ENCODE data around the gene FAM20A. TPM values are rescaled to one million over a fixed set of nuclear protein-coding genes. Genes with fewer than 3 reads are reported as not detected.

FAM20A gene
- total RNA-seq, 1 experiment from 2014 or later = not detected

DNA sequence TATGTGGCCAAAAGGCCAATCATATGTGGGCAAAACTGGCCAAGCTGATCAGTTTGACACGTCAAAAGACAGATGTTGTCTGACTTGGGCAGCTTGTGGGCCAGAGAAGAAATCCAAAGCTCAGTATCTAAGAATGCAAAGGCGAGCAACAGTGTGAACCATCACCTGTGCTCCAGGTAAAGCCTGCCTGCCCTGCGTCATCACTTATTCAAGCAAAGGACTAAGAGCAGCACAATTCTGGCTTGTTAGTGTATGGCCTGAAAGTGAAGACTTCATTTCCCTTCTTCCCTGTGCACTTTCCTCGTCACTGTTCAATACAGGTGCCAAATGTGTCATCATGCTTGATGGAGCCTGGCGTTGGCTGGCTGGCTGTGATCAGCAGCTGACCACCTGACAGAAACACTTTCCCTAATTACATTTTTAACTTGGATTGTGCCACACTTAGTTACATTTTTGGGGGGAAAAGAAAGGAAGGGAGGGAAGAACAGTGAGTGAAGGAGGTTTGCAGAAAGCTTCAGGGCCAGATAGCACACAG is 4.7 kb downstream of the FAM20A start (continued):
- TF ChIP-seq, protein P1, sequence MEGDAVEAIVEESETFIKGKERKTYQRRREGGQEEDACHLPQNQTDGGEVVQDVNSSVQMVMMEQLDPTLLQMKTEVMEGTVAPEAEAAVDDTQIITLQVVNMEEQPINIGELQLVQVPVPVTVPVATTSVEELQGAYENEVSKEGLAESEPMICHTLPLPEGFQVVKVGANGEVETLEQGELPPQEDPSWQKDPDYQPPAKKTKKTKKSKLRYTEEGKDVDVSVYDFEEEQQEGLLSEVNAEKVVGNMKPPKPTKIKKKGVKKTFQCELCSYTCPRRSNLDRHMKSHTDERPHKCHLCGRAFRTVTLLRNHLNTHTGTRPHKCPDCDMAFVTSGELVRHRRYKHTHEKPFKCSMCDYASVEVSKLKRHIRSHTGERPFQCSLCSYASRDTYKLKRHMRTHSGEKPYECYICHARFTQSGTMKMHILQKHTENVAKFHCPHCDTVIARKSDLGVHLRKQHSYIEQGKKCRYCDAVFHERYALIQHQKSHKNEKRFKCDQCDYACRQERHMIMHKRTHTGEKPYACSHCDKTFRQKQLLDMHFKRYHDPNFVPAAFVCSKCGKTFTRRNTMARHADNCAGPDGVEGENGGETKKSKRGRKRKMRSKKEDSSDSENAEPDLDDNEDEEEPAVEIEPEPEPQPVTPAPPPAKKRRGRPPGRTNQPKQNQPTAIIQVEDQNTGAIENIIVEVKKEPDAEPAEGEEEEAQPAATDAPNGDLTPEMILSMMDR (IDR thresholded peaks at IDR 0.05 in 2 of 3, conservative IDR thresholded peaks at IDR 0.05 in 1 of 3; ENCODE audit: borderline replicate concordance in 1 of 3, insufficient read depth in 1 of 3, low read depth in 2 of 3, low read length in 2 of 3) = no peak
- no peak for TF ChIP-seq CBX3 (IDR thresholded peaks at IDR 0.05; ENCODE audit: low read depth)
- TF ChIP-seq EGR1 (IDR thresholded peaks at IDR 0.05; ENCODE audit: low read depth) = no peak

DNA sequence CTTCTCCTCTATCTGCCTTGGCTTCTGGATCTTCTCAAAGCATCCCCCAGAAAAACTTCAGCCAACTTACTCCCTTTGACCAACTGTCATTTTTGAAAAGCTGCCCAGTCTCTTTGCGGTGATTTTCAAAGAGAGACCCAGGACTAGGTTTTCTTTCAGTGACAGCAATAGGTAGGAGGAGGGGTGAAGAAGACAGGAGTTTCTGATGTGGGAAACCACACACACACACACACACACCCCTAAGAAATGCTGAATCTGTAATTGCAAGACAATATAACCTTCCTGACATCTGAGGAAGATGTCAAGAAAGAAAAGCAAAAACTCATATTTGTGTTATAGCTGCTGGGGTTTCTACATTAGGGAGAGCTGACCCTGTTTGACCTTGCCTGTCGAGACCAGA is 5.2 kb downstream of the FAM20A start:
- Histone ChIP-seq H3K79me2 (ENCODE audit: insufficient read depth, low read length) (no peaks in the 10 kb centered on the region), H4K20me1 (ENCODE audit: insufficient read depth) (no peaks in the 10 kb centered on the region), H3K36me3 (ENCODE audit: control insufficient read depth in 1 of 2, insufficient read depth in 2 of 2, low read length in 2 of 2) (no peaks in the 10 kb centered on the region), H3K27me3 (ENCODE audit: insufficient read depth, low read length) (no peaks in the 10 kb centered on the region), H3K27ac (ENCODE audit: low read depth, low read length) (no peak overlapping the region), H3K4me3 (replicated peaks in 1 of 2; ENCODE audit: low read depth in 1 of 2, low read length in 2 of 2) (no peak overlapping the region), H3K9ac (ENCODE audit: low read length) (no peak overlapping the region), H3K4me1 (ENCODE audit: control insufficient read depth in 1 of 2, insufficient read depth in 2 of 2, low read length in 2 of 2) (no peaks in the 10 kb centered on the region), H3K9me3 (ENCODE audit: control insufficient read depth in 1 of 2, insufficient read depth in 1 of 2, low read depth in 1 of 2, low read length in 2 of 2) (no peaks in the 10 kb centered on the region), H2AFZ (ENCODE audit: low read depth, low read length, poor library complexity, severe bottlenecking) (no peak overlapping the region), H3K4me2 (ENCODE audit: low read length) (no peak overlapping the region), H3K9me2 (ENCODE audit: insufficient read depth) (no peaks in the 10 kb centered on the region)
- DNase-seq (ENCODE audit: low read depth, low spot score) = no peak
- CTCF ChIA-PET = no interaction called here
- no peak for ATAC-seq
- intact Hi-C loops (cut with micrococcal nuclease) = no loop called here
- POLR2A ChIA-PET = no interaction called here
- TF ChIP-seq, protein P2, sequence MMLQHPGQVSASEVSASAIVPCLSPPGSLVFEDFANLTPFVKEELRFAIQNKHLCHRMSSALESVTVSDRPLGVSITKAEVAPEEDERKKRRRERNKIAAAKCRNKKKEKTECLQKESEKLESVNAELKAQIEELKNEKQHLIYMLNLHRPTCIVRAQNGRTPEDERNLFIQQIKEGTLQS (IDR thresholded peaks at IDR 0.05) = no peak
- TF ChIP-seq EGR1 (IDR thresholded peaks at IDR 0.05; ENCODE audit: low read depth) (no peak), JUND (IDR thresholded peaks at IDR 0.05) (no peak), YY1 (IDR thresholded peaks at IDR 0.05; ENCODE audit: extremely low read depth, insufficient replicate concordance, low read depth, low read length) (no peak)
- no TSS peak for BruUV-seq (replicated peaks)
- RAD21 ChIA-PET (ENCODE audit: low non-redundant PET in 1 of 2, low total read pairs in 2 of 2, uncharacterized antibody in 2 of 2, unreplicated experiment in 2 of 2) = no interaction called here

Data from HCT116 (cell line).